Vagina (tissue), 2 donors: ENCODE results near the gene OVOL1. TPM values are rescaled to one million over a fixed set of nuclear protein-coding genes. Genes with fewer than 3 reads are reported as not detected.

Source experiments
- DNase-seq, 2 donors: peaks; one replicate each; pipeline ENCODE4 v3.0.0-alpha.2; 2017; ENCODE audit errors: extremely low spot score in 2 of 2
- H3K27ac ChIP-seq: fragments of 200-600 bp; sonication (generic); one replicate; pipeline ENCODE4 v1.5.1; 2019
- H3K27me3 ChIP-seq: fragments of 200-600 bp; sonication (generic); one replicate; pipeline ENCODE4 v1.5.1; 2019
- H3K36me3 ChIP-seq, 2 donors: fragments of 200-600 bp; sonication (generic); one replicate each; pipeline ENCODE4 v1.5.1; 2017 to 2019
- H3K4me1 ChIP-seq: fragments of 200-600 bp; sonication (generic); one replicate; pipeline ENCODE4 v1.5.1; 2019
- H3K4me3 ChIP-seq, 2 donors: fragments of 200-600 bp; sonication (generic); 1 replicate in 1 of 2; 2 replicates in 1 of 2; pipeline ENCODE4 v1.5.1; 2016 to 2019
- H3K9me3 ChIP-seq: fragments of 200-600 bp; sonication (generic); one replicate; pipeline ENCODE4 v1.5.1; 2019
- POLR2A ChIP-seq, 2 donors: fragments of 450-650 bp; IDR thresholded peaks; one replicate each; pipeline ENCODE4 v1.6.1; 2017; ENCODE audit warnings: antibody characterized with exemption in 2 of 2, mild to moderate bottlenecking in 2 of 2, moderate library complexity in 2 of 2
- POLR2AphosphoS5 ChIP-seq, 2 donors: sonication (generic); formaldehyde crosslinking; IDR thresholded peaks; one replicate each; pipeline ENCODE4 v1.9.0; 2017; ENCODE audit warnings: antibody characterized with exemption in 2 of 2, mild to moderate bottlenecking in 2 of 2, low read depth in 1 of 2; ENCODE audit not compliant: insufficient read depth in 1 of 2
- intact Hi-C: fragments of 100-400 bp; cut with DNase I; formaldehyde crosslinking; loops from one replicate; pipeline ENCODE4 v1.15.1; 2023
- total RNA-seq: library from RNA; depleted of rRNA; stranded (reverse); fragments of >200 nt; gene quantifications from one replicate; pipeline ENCODE4 v1.2.3, GENCODE V29; 2016
- TF ChIP-seq, protein P1 (sequence below), 3 experiments: fragments of 450-650 bp in 2 of 3; fragments of 200-600 bp in 1 of 3; sonication (generic) in 1 of 3; IDR thresholded peaks; one replicate each; pipeline ENCODE4 v1.5.1; 2017 to 2019; ENCODE audit warnings: antibody characterized with exemption in 3 of 3, mild to moderate bottlenecking in 2 of 3, moderate library complexity in 2 of 3

OVOL1 gene
- total RNA-seq, 1 donor from 2014 or later, result 17.4 TPM

DNA sequence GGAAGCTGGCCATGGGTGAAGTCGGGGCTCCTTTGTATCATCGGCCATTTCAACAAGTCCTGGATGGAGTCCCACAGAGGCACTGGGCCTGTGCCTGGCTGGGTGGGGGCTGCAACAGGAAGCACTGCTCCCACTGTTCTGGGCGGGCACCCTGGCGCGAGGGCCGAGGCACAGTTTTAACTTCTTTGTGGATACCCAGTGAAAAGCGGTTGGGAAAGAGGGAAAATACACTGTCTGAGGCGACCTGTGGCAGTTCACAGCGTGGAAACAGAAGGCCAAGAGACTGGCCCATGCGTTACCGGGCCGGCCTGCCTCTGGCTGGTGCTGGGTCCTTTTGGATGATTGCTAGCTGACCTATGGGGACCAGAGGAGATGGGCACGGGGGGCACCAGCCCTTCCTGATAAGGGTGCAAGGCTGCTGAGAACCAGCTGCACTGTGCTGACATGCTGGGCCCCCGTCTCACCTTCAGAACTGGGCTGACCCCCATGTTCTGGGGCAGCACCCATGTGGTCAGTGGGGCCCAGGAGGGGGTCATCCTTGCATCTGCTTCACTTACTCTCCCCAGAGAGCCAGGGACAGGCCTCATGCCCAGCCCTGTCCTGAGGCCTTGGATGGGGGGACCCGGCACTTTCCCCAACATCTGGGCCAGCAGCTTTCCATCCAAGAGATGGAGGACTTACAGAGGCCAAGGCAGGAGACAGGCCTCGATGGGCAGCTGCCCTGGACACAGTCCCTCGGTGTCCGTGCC lies 4.2 kb downstream of the OVOL1 start:
- no peak for DNase-seq
- Histone ChIP-seq H3K27ac (no peak overlapping the region), H3K27me3 (peaks cover 5% of the 10 kb centered on the region), H3K4me1 (peaks cover 42% of the 10 kb centered on the region), H3K4me3 (no peak overlapping the region), H3K36me3 (no peaks in the 10 kb centered on the region), H3K9me3 (no peaks in the 10 kb centered on the region)
- no peak for TF ChIP-seq POLR2AphosphoS5 (IDR thresholded peaks at IDR 0.05; ENCODE audit: insufficient read depth in 1 of 2, low read depth in 1 of 2)
- TF ChIP-seq, protein P1, sequence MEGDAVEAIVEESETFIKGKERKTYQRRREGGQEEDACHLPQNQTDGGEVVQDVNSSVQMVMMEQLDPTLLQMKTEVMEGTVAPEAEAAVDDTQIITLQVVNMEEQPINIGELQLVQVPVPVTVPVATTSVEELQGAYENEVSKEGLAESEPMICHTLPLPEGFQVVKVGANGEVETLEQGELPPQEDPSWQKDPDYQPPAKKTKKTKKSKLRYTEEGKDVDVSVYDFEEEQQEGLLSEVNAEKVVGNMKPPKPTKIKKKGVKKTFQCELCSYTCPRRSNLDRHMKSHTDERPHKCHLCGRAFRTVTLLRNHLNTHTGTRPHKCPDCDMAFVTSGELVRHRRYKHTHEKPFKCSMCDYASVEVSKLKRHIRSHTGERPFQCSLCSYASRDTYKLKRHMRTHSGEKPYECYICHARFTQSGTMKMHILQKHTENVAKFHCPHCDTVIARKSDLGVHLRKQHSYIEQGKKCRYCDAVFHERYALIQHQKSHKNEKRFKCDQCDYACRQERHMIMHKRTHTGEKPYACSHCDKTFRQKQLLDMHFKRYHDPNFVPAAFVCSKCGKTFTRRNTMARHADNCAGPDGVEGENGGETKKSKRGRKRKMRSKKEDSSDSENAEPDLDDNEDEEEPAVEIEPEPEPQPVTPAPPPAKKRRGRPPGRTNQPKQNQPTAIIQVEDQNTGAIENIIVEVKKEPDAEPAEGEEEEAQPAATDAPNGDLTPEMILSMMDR (IDR thresholded peaks at IDR 0.05), result no peak
- no peak for TF ChIP-seq POLR2A (IDR thresholded peaks at IDR 0.05)
- intact Hi-C loops, result no loop called here

DNA sequence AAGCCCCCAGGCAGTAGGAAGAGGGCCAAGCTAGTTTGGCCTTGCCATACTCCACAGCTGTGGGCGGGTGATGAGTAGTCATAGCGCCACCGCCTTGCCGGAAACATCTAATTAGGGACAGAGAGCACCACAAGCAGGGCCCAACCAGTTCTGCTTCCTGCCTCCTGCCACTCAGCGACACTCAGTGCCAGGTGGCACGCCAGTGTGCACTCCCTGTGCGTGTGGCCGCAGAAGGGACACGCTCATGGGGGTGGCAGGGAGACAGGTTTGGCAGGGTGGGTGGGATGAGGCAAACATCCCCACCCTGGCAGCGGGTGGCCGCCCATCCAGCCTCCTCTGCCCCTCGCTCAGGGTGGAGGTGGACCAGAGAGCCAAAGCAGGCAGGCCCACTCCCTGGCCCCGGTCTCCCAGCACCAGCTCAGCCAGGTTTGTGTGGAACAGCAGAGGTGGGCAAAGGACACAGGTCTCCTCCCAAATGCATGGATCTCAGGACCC lies 4.9 kb downstream of the OVOL1 start:
- peaks cover 35% of the 10 kb centered on the region for H3K4me1 ChIP-seq
- H3K27ac ChIP-seq, result no peak overlapping the region
- H3K9me3 ChIP-seq, result no peaks in the 10 kb centered on the region
- no peaks in the 10 kb centered on the region for H3K36me3 ChIP-seq
- intact Hi-C loops, result no loop called here
- TF ChIP-seq POLR2AphosphoS5 (IDR thresholded peaks at IDR 0.05; ENCODE audit: insufficient read depth in 1 of 2, low read depth in 1 of 2), result peak in 1 of 2 donors; percentile 53
- TF ChIP-seq, protein P1 (IDR thresholded peaks at IDR 0.05), result no peak
- no peak for TF ChIP-seq POLR2A (IDR thresholded peaks at IDR 0.05)
- no peak overlapping the region for H3K4me3 ChIP-seq
- no peak for DNase-seq
- H3K27me3 ChIP-seq, result no peaks in the 10 kb centered on the region

DNA sequence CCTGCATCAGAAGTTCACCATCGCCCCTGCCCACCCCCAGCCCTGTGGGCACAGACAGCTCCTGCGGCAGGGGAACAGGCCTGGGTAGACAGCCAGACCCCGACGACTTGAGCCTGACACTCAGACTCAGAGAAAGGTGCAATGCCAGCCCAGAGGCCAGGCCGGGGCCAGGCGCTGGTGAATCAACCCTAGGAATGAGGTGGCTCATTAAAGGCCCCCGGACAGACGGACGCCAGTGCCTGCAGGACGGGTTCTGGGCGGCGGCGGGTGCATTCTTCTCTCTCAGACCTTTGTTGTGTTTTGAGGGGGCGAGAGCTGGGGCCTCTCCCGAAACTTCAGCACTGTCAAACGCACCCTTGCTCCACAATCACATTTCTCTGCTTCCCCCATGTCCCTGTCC lies 5.6 kb downstream of the OVOL1 start:
- Histone ChIP-seq H3K36me3 (no peaks in the 10 kb centered on the region), H3K4me1 (peaks cover 31% of the 10 kb centered on the region), H3K27ac (no peak overlapping the region), H3K4me3 (peak overlapping the region in 1 of 2 donors; percentile 4), H3K27me3 (no peaks in the 10 kb centered on the region), H3K9me3 (no peaks in the 10 kb centered on the region)
- TF ChIP-seq POLR2AphosphoS5 (IDR thresholded peaks at IDR 0.05; ENCODE audit: insufficient read depth in 1 of 2, low read depth in 1 of 2) (no peak), POLR2A (IDR thresholded peaks at IDR 0.05) (no peak)
- TF ChIP-seq, protein P1 (IDR thresholded peaks at IDR 0.05), result no peak
- no peak for DNase-seq
- intact Hi-C loops, result no loop called here

DNA sequence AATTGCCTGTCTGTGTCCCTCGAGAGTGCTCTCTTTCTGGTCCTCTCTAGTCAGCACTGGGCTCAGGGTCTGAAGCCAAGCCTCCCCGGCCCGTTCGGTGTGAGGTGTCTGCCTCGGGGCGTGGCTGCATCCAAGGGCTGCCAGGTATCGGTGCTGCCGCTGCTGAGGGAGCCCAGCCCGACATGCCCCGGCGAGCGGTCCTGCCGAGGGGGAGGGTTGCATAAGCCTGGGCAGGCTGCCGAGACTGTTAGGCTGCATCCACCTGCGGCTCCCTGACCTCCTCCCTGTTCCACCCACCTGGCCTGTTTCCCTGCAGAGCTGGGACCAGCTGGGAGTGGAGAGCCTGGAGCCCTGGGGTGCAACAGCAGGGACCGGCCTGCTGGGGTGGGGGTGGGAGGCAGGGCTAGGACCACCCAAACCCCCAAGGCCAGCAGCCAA lies 6.3 kb downstream of the OVOL1 start:
- no peaks in the 10 kb centered on the region for H3K27me3 ChIP-seq
- no peak overlapping the region for H3K27ac ChIP-seq
- no peak for DNase-seq
- no peaks in the 10 kb centered on the region for H3K36me3 ChIP-seq
- no peaks in the 10 kb centered on the region for H3K9me3 ChIP-seq
- no peak overlapping the region for H3K4me3 ChIP-seq
- no peak for TF ChIP-seq POLR2A (IDR thresholded peaks at IDR 0.05)
- peak in 1 of 2 donors; percentile 47 for TF ChIP-seq POLR2AphosphoS5 (IDR thresholded peaks at IDR 0.05; ENCODE audit: insufficient read depth in 1 of 2, low read depth in 1 of 2)
- H3K4me1 ChIP-seq, result peaks cover 24% of the 10 kb centered on the region
- intact Hi-C loops, result no loop called here

DNA sequence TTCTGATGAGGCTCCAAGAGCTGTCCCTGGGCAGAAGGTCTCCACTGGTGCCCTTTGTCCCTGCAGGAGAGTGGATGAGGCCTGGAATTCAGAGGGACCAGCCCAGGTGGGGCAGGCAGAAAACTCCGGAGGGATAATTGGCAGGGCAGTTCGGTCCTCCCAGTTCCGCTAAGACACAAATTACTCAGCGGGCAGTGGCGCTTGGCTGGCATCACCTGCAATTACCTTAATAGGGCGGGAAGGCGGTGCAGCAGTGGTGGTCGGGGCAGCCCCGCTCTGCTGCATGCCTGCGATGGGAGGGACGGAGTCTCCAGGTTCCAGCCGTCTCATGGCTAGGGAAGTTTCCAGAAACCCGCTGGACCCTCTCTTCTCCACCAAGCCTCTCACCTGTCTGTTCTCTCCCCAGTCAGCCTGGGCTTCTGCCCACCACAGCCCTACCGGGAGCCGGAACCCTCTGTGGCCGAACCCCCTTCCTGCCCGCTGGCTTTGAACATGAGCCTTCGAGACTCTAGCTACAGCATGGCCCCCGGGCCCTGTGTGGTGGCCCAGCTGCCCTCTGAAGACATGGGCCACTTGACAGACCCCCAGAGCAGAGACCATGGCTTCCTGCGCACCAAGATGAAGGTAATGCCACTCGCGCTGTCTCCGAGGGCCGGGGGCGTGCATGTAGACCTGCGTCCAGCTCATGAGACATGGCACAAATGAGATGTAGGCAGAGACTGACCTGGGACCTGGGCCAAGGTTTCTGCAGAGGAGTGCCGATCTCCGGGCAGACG lies 7.0 kb downstream of the OVOL1 start:
- intact Hi-C loops, result no loop called here
- Histone ChIP-seq H3K36me3 (no peaks in the 10 kb centered on the region), H3K27ac (no peak overlapping the region), H3K27me3 (no peaks in the 10 kb centered on the region), H3K4me1 (peaks cover 21% of the 10 kb centered on the region), H3K4me3 (no peak overlapping the region), H3K9me3 (no peaks in the 10 kb centered on the region)
- TF ChIP-seq POLR2AphosphoS5 (IDR thresholded peaks at IDR 0.05; ENCODE audit: insufficient read depth in 1 of 2, low read depth in 1 of 2) (no peak), POLR2A (IDR thresholded peaks at IDR 0.05) (no peak)
- TF ChIP-seq, protein P1 (IDR thresholded peaks at IDR 0.05), result no peak
- no peak for DNase-seq
